HG02678 (cell line): ENCODE data around the gene LKAAEAR1.
A peak's percentile ranks its signal among the peaks of the same experiment; 100 is the strongest.

Experiments used
- ATAC-seq: cut with Tn5 transposase; IDR thresholded peaks from one replicate; pipeline ENCODE4 v1.9.1; 2021; ENCODE audit warnings: mild to moderate bottlenecking, moderate library complexity; ENCODE audit not compliant: unreplicated experiment

LKAAEAR1 gene

GRCh38 chr20:64039293-64040160, 44.7 kb downstream of the LKAAEAR1 start:
- no peak for ATAC-seq

- peak; percentile 54 for ATAC-seq
Observed at GRCh38 chr20:64038565-64039292, 45.5 kb downstream of the LKAAEAR1 start.

- peak; percentile 14 for ATAC-seq
Observed at GRCh38 chr20:64038224-64038564, 46.0 kb downstream of the LKAAEAR1 start.

GRCh38 chr20:64037498-64038213, 46.5 kb downstream of the LKAAEAR1 start:
- ATAC-seq: no peak

GRCh38 chr20:64037199-64037497, 47.0 kb downstream of the LKAAEAR1 start:
- ATAC-seq: no peak

GRCh38 chr20:64036346-64037198, 47.6 kb downstream of the LKAAEAR1 start:
- ATAC-seq: no peak

- ATAC-seq: no peak
Observed at GRCh38 chr20:64035933-64036345, 48.3 kb downstream of the LKAAEAR1 start, which contains the start of gene C20orf204. Gene C20orf204, plus strand, starts transcription at chr20:64036182. Its CDS starts 142 bp downstream, at chr20:64036324.

GRCh38 chr20:64035066-64035932, 48.9 kb downstream of the LKAAEAR1 start:
- no peak for ATAC-seq

GRCh38 chr20:64033981-64034493, 50.2 kb downstream of the LKAAEAR1 start:
- no peak for ATAC-seq
